ENCODE results near the gene SBF1.

The SBF1 gene

GRCh38 chr22:50477923-50478322 lies 3.1 kb upstream of the SBF1 start:
- Mint-ChIP-seq H3K27me3 (ENCODE audit: low read depth) (peaks cover 49% of the 10 kb centered on the region), H3K36me3 (ENCODE audit: low read depth) (no peaks in the 10 kb centered on the region), H3K27ac (no peak overlapping the region), H3K4me3 (peak overlapping the region; percentile 37 to 85 (median 68)), H3K4me1 (peaks cover 22% of the 10 kb centered on the region), H3K9me3 (no peaks in the 10 kb centered on the region)
- no peak for TF ChIP-seq CTCF (IDR thresholded peaks at IDR 0.05; ENCODE audit: unreplicated experiment in 3 of 3)

DNA sequence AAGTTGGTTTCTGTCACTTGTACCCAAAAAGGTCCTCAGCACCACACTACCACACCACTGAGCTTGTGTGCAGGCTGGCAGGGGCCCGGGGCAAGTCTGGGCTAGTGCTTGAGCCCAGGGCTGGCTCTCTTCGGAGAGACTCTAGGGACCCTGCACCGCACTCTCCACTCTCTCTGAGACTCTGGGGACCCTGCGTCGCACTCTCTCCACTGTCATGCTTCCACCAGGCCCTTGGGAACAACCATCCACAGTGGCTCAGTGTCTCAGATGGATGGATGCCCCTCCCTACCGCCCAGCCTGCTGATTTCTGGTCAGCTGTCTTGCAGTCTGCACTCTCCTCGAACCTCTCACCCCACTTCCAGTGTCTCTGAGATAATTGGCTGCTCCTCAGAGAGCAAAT lies 2.0 kb upstream of the SBF1 start:
- Mint-ChIP-seq H3K4me3 (peak overlapping the region; percentile 72 to 86 (median 85)), H3K36me3 (ENCODE audit: low read depth) (no peaks in the 10 kb centered on the region), H3K9me3 (no peaks in the 10 kb centered on the region), H3K27ac (peak overlapping the region in 1 of 3 experiments; percentile 47), H3K4me1 (peaks cover 29% of the 10 kb centered on the region), H3K27me3 (ENCODE audit: low read depth) (peaks cover 44% of the 10 kb centered on the region)
- no peak for TF ChIP-seq CTCF (IDR thresholded peaks at IDR 0.05; ENCODE audit: unreplicated experiment in 3 of 3)

- Mint-ChIP-seq H3K4me1 (peaks cover 34% of the 10 kb centered on the region), H3K27ac (peak overlapping the region in 2 of 3 experiments; percentile 40 to 51), H3K27me3 (ENCODE audit: low read depth) (peaks cover 39% of the 10 kb centered on the region), H3K4me3 (peak overlapping the region; percentile 72 to 86 (median 85)), H3K36me3 (ENCODE audit: low read depth) (no peaks in the 10 kb centered on the region), H3K9me3 (no peaks in the 10 kb centered on the region)
- TF ChIP-seq CTCF (IDR thresholded peaks at IDR 0.05; ENCODE audit: unreplicated experiment in 3 of 3), result no peak
These were observed 792 bp upstream of the SBF1 start for GRCh38 chr22:50475652-50476002.

DNA sequence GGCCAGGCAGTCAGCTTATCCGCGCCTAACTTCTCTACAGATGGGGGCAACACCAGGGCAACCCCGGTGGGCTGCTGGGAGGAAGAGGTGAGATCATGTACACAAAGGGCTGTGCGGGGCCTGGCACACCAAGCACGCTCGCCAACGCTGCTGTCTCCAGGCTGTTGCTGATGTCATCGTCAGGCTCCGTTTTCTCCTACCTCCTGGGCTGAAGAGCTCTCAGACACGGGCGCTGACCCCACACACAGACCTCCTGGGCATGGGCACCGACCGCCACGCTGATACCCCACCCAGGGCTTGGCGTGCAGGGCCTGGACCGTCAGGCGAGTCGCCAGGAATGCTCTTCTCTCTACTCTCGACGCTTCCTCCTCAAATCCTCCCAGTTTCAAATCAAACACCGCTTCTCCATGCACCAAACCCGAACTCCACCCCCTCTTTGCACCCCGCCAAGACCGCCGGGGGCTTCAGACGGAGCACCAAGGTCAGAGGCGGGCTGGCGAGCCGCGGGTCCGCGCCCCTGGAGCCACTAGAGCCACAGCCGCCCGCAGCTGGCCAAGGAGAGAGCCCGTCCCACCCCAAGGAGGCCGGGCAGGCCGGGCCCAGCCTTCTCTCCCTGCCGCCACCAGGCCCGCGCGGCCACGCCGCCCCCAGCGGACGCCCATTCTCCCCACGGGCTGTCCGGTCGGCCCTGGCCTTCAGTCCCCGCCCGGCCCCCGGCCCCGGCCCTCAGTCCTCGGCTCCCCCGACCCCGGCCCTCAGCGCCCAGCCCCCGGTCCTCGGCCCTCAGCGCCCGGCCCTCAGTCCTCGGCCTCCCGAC lies 772 bp downstream of the SBF1 start:
- no peak for TF ChIP-seq CTCF (IDR thresholded peaks at IDR 0.05; ENCODE audit: unreplicated experiment in 3 of 3)
- Mint-ChIP-seq H3K36me3 (ENCODE audit: low read depth) (no peaks in the 10 kb centered on the region), H3K4me3 (peak overlapping the region; percentile 90 to 97 (median 92)), H3K4me1 (peaks cover 39% of the 10 kb centered on the region), H3K27ac (peak overlapping the region; percentile 1 to 39 (median 7)), H3K27me3 (ENCODE audit: low read depth) (peaks cover 23% of the 10 kb centered on the region), H3K9me3 (no peaks in the 10 kb centered on the region)

DNA sequence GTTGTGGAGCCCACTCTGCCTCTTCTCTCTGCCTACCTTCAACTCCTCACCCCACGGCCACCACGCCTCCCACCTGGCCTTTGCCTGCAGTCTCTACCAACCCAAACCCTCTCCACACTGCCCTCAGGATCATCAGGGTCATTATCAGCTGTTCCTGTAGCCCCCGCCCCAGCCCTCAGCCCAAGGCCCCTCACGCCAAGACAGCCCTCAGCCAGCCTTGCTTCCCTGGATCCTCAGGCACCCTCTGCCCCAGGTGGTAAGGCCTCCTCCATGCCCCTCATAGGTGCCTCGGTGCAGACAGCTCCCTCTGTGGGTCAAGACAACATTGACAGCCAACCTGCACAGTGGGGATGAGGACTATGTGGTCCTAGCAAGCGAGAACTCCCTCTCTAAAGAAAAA lies 1.7 kb downstream of the SBF1 start:
- Mint-ChIP-seq H3K4me3 (peak overlapping the region; percentile 90 to 97 (median 92)), H3K27me3 (ENCODE audit: low read depth) (peaks cover 15% of the 10 kb centered on the region), H3K36me3 (ENCODE audit: low read depth) (no peaks in the 10 kb centered on the region), H3K27ac (peak overlapping the region; percentile 7 to 69 (median 42)), H3K4me1 (peaks cover 42% of the 10 kb centered on the region), H3K9me3 (no peaks in the 10 kb centered on the region)
- no peak for TF ChIP-seq CTCF (IDR thresholded peaks at IDR 0.05; ENCODE audit: unreplicated experiment in 3 of 3)

- Mint-ChIP-seq H3K4me1 (peaks cover 37% of the 10 kb centered on the region), H3K27ac (no peak overlapping the region), H3K9me3 (no peaks in the 10 kb centered on the region), H3K36me3 (ENCODE audit: low read depth) (peaks cover under 1% of the 10 kb centered on the region), H3K27me3 (ENCODE audit: low read depth) (peaks cover 4% of the 10 kb centered on the region), H3K4me3 (peak overlapping the region; percentile 65 to 75 (median 75))
- TF ChIP-seq CTCF (IDR thresholded peaks at IDR 0.05; ENCODE audit: unreplicated experiment in 3 of 3), result no peak
These were observed 2.9 kb downstream of the SBF1 start for GRCh38 chr22:50471962-50472361.

Measured in nephron (organoid).